GM12875 (cell line): ENCODE results near the gene SEC14L5.
A peak's percentile ranks its signal among the peaks of the same experiment; 100 is the strongest.

Source experiments
- H3K4me3 ChIP-seq: one replicate; pipeline ENCODE4 v1.5.1; 2011; ENCODE audit warnings: low read depth, low read length, control low read depth
- CTCF ChIP-seq: IDR thresholded peaks from 2 replicates; pipeline ENCODE4 v1.5.1; 2011; ENCODE audit warnings: low read depth, mild to moderate bottlenecking, control low read depth, inconsistent platforms, low read length, moderate library complexity, borderline replicate concordance; ENCODE audit not compliant: insufficient read depth

The SEC14L5 gene

DNA sequence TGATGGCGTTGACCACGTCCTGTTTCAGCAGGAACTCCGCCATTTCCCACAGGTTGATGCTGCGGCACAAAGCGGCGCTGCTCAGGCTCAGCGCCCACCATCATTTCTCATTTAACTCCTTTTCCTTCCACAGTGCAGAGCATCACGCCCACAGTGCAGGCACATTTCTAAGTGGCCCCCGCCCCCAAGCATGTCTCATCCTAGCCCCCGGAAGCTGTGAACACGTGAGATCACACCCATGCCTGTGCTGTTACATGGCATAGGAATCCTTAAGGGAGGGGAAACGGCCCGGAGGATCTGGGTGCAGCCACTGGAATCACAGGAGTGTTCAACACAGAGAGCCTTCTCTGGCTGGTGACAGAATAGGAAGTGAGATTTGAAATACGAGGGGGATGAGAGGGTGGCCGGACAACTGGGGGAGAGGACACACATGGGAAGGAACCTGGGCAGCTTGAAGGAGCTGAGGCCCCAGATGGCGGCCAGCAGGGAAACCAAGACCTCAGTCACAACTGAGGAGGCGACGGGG is 70.9 kb downstream of the SEC14L5 start:
- no peak overlapping the region for H3K4me3 ChIP-seq
- no peak for TF ChIP-seq CTCF

DNA sequence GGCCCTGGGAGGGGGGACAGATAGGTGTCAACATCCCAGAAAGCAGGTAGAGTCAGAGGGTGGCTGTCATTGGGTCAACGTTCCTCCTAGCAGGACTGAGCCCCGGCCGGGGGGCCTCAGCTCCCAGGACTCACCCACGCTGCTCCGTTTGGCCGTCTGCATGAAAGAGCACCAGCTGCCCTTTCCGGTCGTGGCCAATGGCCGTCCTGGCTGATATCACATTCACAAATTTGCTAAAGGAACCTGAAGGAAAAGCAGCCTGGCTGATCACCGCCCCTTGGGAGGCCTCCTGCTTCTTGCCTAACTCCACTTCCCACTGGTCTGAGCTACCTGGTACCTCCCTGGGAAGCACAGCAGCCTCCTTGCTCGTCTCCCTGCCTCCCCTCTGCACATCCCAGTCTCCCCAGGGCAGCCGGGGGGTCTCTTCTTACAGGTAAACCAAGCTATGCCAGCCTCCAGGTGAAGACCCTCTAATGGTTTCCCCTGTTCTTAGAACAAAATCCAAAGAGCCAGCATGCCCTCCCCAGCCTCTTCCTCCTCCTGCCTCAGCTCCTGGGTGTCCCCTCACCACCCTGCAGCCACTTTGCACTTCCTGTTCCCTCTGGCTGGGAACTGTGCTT is 72.2 kb downstream of the SEC14L5 start:
- TF ChIP-seq CTCF: no peak

GRCh38 chr16:5031601-5032000 is 73.5 kb downstream of the SEC14L5 start:
- TF ChIP-seq CTCF: no peak
- H3K4me3 ChIP-seq: no peak overlapping the region

More for the DNA sequence above, 72.2 kb downstream of the SEC14L5 start:
- no peak overlapping the region for H3K4me3 ChIP-seq

- TF ChIP-seq CTCF: no peak
- H3K4me3 ChIP-seq: peak overlapping the region; percentile 86
Measured at GRCh38 chr16:5032748-5033167, 74.6 kb downstream of the SEC14L5 start.

DNA sequence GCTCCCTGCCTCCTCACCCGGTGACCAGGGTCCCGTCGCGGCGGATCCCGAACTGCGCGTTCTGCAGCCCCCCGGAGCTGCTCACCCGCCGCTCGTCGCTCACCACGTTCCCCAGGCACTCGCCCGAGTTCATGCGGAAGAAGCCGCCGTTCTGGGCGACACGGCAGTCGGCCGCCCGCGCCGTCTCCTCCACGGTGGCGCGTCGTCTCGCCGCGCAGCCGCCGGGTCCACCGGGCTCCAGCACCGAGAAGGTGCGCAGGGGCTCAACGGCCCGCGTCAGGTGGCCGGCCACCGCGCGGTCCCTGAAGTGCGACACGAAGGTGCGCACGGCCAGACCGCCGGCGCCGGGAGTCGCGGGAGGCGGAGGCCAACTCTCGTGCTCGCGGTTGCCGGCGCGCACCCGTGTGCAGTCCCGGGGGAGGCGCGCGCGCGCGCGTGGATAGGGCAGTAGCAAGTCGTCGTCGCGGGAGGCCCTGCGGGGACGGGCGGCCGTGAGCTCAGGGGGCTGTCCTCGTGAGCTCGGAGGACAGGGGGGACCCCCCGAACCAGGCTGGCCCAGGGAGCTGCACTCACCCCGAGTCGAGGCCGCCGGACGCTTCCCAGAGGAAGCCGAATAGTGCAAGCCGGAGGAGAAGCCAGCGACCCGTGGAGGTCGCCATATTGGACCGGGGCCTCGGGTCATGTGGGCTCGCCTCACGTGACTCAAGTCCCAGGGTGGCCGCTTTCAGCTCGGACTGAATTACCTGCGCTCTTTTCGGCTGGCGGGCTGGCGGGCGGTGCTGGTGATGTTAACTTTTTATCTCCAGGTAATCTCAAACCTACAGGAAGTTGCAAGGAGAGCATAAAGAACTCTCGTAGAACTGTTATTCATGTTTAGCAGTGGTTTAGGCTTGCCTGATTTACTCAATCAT is 75.4 kb downstream of the SEC14L5 start, which contains the start of gene NAGPA:
Gene NAGPA, minus strand, starts transcription at position 680 of the 911 bp plus-strand sequence. Its CDS starts 21 bp downstream, at position 659.
- no peak for TF ChIP-seq CTCF
- H3K4me3 ChIP-seq: peak within 1 kb of the TSS; percentile 86

DNA sequence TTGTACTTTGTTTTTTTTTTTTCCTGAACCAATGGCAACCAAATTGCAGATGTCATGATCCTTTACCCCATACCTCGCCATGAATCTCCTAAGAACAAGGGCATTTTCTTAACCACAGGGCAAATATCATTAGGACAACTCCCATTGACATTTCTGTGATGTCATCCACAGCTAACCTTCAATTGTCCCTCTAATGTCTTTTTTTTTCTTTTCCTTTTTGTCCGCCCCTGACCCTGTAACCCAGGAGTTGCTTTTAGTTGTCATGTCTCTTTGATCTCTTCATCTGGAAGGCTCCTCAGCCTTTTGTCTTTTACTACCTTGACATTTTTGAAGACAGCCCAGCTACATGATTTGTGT is 76.0 kb downstream of the SEC14L5 start:
- H3K4me3 ChIP-seq: peak overlapping the region; percentile 86
- TF ChIP-seq CTCF: no peak
